Placental epithelial cell (primary cell): ENCODE data around the gene PRPF8. TPM values are rescaled to one million over a fixed set of nuclear protein-coding genes. Genes with fewer than 3 reads are reported as not detected.

Experiments used
- small RNA-seq: library from RNA; depleted of rRNA; stranded (forward); fragments of <200 nt; gene quantifications from one replicate; pipeline ENCODE3, GENCODE V24; 2012
- total RNA-seq: library from RNA; depleted of rRNA; stranded (reverse); fragments of >200 nt; gene quantifications from 2 replicates; pipeline ENCODE4 v1.2.3, GENCODE V29; 2012

PRPF8 gene
- 123 and 169 TPM in 2 replicates for total RNA-seq

GRCh38 chr17:1684378-1685189, at the start of gene PRPF8:
PRPF8 (minus strand) TSS chr17:1684867; CDS start chr17:1684571, 296 bp downstream.

GRCh38 chr17:1724351-1724868, 39.7 kb upstream of the PRPF8 start, which contains the start of gene WDR81:
WDR81 (plus strand) TSS chr17:1724704; CDS start chr17:1724960, 256 bp downstream.

GRCh38 chr17:1709971-1710806, 25.5 kb upstream of the PRPF8 start, which contains the start of gene TLCD2:
TLCD2 (minus strand) TSS chr17:1710377; CDS start chr17:1710242, 135 bp downstream.

GRCh38 chr17:1649844-1650501, 34.7 kb downstream of the PRPF8 start, which contains the start of gene RILP:
RILP (minus strand) TSS chr17:1649866; CDS start chr17:1649804, 62 bp downstream.

GRCh38 chr17:1645207-1646171, 39.2 kb downstream of the PRPF8 start, which contains the start of gene SCARF1:
SCARF1 (minus strand) TSS chr17:1645732; CDS start chr17:1645697, 35 bp downstream.

GRCh38 chr17:1627982-1628855, 56.4 kb downstream of the PRPF8 start, which contains the start of gene SLC43A2:
SLC43A2 (minus strand) TSS chr17:1628834; CDS start chr17:1627874, 960 bp downstream.

Small RNA genes within 50 kb of the gene (small RNA-seq; reads per million reads assigned to genes)
- gene RN7SL105P = not detected

Other genes with a start within 250 kb of the PRPF8 start
- gene CRK, start 228.6 kb downstream of the PRPF8 start, total RNA-seq = 82.8 and 129 TPM in 2 replicates
- gene MYO1C, start 192.2 kb downstream of the PRPF8 start, total RNA-seq = 152 and 199 TPM in 2 replicates
- gene INPP5K, start 168.3 kb downstream of the PRPF8 start, total RNA-seq = 25.6 and 26.7 TPM in 2 replicates
- 11.8 and 18.5 TPM in 2 replicates for gene PITPNA, start 122.1 kb downstream of the PRPF8 start, total RNA-seq
- gene SLC43A2, start 56.0 kb downstream of the PRPF8 start, total RNA-seq = 3.9 and 4.3 TPM in 2 replicates
- 0.43 and 0.79 TPM in 2 replicates for gene SCARF1, start 39.1 kb downstream of the PRPF8 start, total RNA-seq
- 7.0 and 7.5 TPM in 2 replicates for gene RILP, start 35.0 kb downstream of the PRPF8 start, total RNA-seq
- gene TLCD2, start 25.5 kb upstream of the PRPF8 start, total RNA-seq = 2.9 and 5.9 TPM in 2 replicates
- gene WDR81, start 39.8 kb upstream of the PRPF8 start, total RNA-seq = 22.8 and 24.8 TPM in 2 replicates
- 0.79 and 0.87 TPM in 2 replicates for gene SERPINF2, start 58.0 kb upstream of the PRPF8 start, total RNA-seq
- gene SERPINF1, start 77.2 kb upstream of the PRPF8 start, total RNA-seq = 0.33 and 1.2 TPM in 2 replicates
- gene SMYD4, start 145.0 kb upstream of the PRPF8 start, total RNA-seq = 8.0 and 17.3 TPM in 2 replicates
- gene RPA1, start 145.1 kb upstream of the PRPF8 start, total RNA-seq = 13.0 and 14.6 TPM in 2 replicates